WTC11 (cell line): ENCODE measurements around the gene ZC3H12C. TPM values are rescaled to one million over a fixed set of nuclear protein-coding genes. Genes with fewer than 3 reads are reported as not detected.
A peak's percentile ranks its signal among the peaks of the same experiment; 100 is the strongest.

Source experiments
- ATAC-seq: fragments of 200-7000 bp; cut with Tn5 transposase; 2 replicates; pipeline ENCODE4 v1.10.0; 2021; ENCODE audit warnings: mild to moderate bottlenecking, moderate library complexity
- CTCF ChIA-PET: fragments of 300-600 bp; sonication (Branson Sonifier 250); formaldehyde crosslinking; loops from one replicate; lab custom pipeline; 2021; ENCODE audit warnings: antibody characterized with exemption; lab: Charles Lee
- POLR2A ChIA-PET: fragments of 350-600 bp; sonication (Branson Sonifier 250); formaldehyde crosslinking; loops from one replicate; lab custom pipeline; 2021; ENCODE audit warnings: antibody characterized with exemption; lab: Charles Lee
- DNase-seq: peaks from one replicate; pipeline ENCODE4 v3.0.0; 2021; ENCODE audit warnings: low spot score
- H3K27ac Mint-ChIP-seq: 2 replicates; pipeline ENCODE4 v1.8.0; 2021; ENCODE audit warnings: mixed read lengths
- H3K27me3 Mint-ChIP-seq: 2 replicates; pipeline ENCODE4 v1.8.0; 2021; ENCODE audit warnings: low read depth, mild to moderate bottlenecking, moderate library complexity, mixed read lengths
- H3K36me3 Mint-ChIP-seq: 2 replicates; pipeline ENCODE4 v1.8.0; 2021; ENCODE audit warnings: mixed read lengths
- H3K4me1 Mint-ChIP-seq: 2 replicates; pipeline ENCODE4 v1.8.0; 2022; ENCODE audit warnings: mixed read lengths
- H3K4me3 Mint-ChIP-seq: 2 replicates; pipeline ENCODE4 v1.8.0; 2021; ENCODE audit warnings: mild to moderate bottlenecking, moderate library complexity, mixed read lengths
- H3K9me3 Mint-ChIP-seq: 2 replicates; pipeline ENCODE4 v1.8.0; 2021; ENCODE audit warnings: mixed read lengths
- AR ChIP-seq: fragments of 250-450 bp; sonication (Bioruptor Pico); IDR thresholded peaks from 2 replicates; pipeline ENCODE4 v1.9.0; 2021; ENCODE audit warnings: mild to moderate bottlenecking
- ATF6 ChIP-seq: sonication (generic); formaldehyde crosslinking; IDR thresholded peaks from 2 replicates; pipeline ENCODE4 v1.8.1; 2023; ENCODE audit warnings: mild to moderate bottlenecking, missing genetic modification reagents
- CREB1 ChIP-seq: sonication (generic); formaldehyde crosslinking; IDR thresholded peaks from 2 replicates; pipeline ENCODE4 v1.8.0; 2023; ENCODE audit warnings: mild to moderate bottlenecking, missing genetic modification reagents
- ESRRA ChIP-seq: sonication (generic); formaldehyde crosslinking; IDR thresholded peaks from 2 replicates; pipeline ENCODE4 v1.8.1; 2022; ENCODE audit warnings: mild to moderate bottlenecking, missing genetic modification reagents, borderline replicate concordance
- FOXP1 ChIP-seq: sonication (generic); formaldehyde crosslinking; IDR thresholded peaks from 2 replicates; pipeline ENCODE4 v1.8.0; 2022; ENCODE audit warnings: missing genetic modification reagents, mild to moderate bottlenecking, moderate library complexity, borderline replicate concordance
- GTF2I ChIP-seq: fragments of 250-450 bp; sonication (Bioruptor Pico); conservative IDR thresholded peaks from 2 replicates; pipeline ENCODE4 v1.4.0; 2021; ENCODE audit warnings: mild to moderate bottlenecking
- IRF1 ChIP-seq: sonication (generic); formaldehyde crosslinking; IDR thresholded peaks from 2 replicates; pipeline ENCODE4 v1.8.0; 2023; ENCODE audit warnings: missing genetic modification reagents
- MLX ChIP-seq: sonication (generic); formaldehyde crosslinking; IDR thresholded peaks from 2 replicates; pipeline ENCODE4 v1.8.1; 2023; ENCODE audit warnings: mild to moderate bottlenecking, missing genetic modification reagents, moderate library complexity
- NFATC4 ChIP-seq: fragments of 250-450 bp; sonication (Bioruptor Pico); IDR thresholded peaks from 2 replicates; pipeline ENCODE4 v1.9.0; 2021; ENCODE audit warnings: mild to moderate bottlenecking
- NR3C1 ChIP-seq: sonication (generic); formaldehyde crosslinking; conservative IDR thresholded peaks from 2 replicates; pipeline ENCODE4 v1.8.1; 2023; ENCODE audit warnings: low read depth, mild to moderate bottlenecking, missing genetic modification reagents
- PRDM15 ChIP-seq: sonication (generic); formaldehyde crosslinking; IDR thresholded peaks from 2 replicates; pipeline ENCODE4 v1.8.0; 2022; ENCODE audit warnings: missing genetic modification reagents
- PREB ChIP-seq: sonication (generic); formaldehyde crosslinking; IDR thresholded peaks from 2 replicates; pipeline ENCODE4 v1.8.1; 2022; ENCODE audit warnings: mild to moderate bottlenecking, missing genetic modification reagents, moderate library complexity, borderline replicate concordance
- SMAD4 ChIP-seq: sonication (generic); formaldehyde crosslinking; IDR thresholded peaks from 2 replicates; pipeline ENCODE4 v1.8.0; 2022; ENCODE audit warnings: mild to moderate bottlenecking, missing genetic modification reagents
- TCF7 ChIP-seq: sonication (generic); formaldehyde crosslinking; IDR thresholded peaks from 2 replicates; pipeline ENCODE4 v1.8.0; 2022; ENCODE audit warnings: mild to moderate bottlenecking, low read depth, missing genetic modification reagents, moderate library complexity
- TEAD4 ChIP-seq: sonication (generic); formaldehyde crosslinking; IDR thresholded peaks from 2 replicates; pipeline ENCODE4 v1.8.0; 2022; ENCODE audit warnings: mild to moderate bottlenecking, missing genetic modification reagents
- TP53 ChIP-seq: sonication (generic); formaldehyde crosslinking; IDR thresholded peaks from 2 replicates; pipeline ENCODE4 v1.8.1; 2023; ENCODE audit warnings: mild to moderate bottlenecking, missing genetic modification reagents
- ZBTB21 ChIP-seq: sonication (generic); formaldehyde crosslinking; IDR thresholded peaks from 2 replicates; pipeline ENCODE4 v1.8.1; 2023; ENCODE audit warnings: mild to moderate bottlenecking, missing genetic modification reagents, borderline replicate concordance
- ZNF121 ChIP-seq: sonication (generic); formaldehyde crosslinking; IDR thresholded peaks from 2 replicates; pipeline ENCODE4 v1.8.0; 2023; ENCODE audit warnings: missing genetic modification reagents
- ZNF138 ChIP-seq: sonication (generic); formaldehyde crosslinking; conservative IDR thresholded peaks from 2 replicates; pipeline ENCODE4 v1.8.1; 2022; ENCODE audit warnings: mild to moderate bottlenecking, moderate library complexity, missing genetic modification reagents
- ZNF263 ChIP-seq: sonication (generic); formaldehyde crosslinking; IDR thresholded peaks from 2 replicates; pipeline ENCODE4 v1.8.1; 2022; ENCODE audit warnings: low read depth, mild to moderate bottlenecking, moderate library complexity, missing genetic modification reagents
- ZNF416 ChIP-seq: fragments of 250-450 bp; sonication (Bioruptor Pico); IDR thresholded peaks from 2 replicates; pipeline ENCODE4 v1.9.0; 2021; ENCODE audit warnings: mild to moderate bottlenecking, inconsistent platforms
- ZNF423 ChIP-seq: fragments of 250-450 bp; sonication (Bioruptor Pico); IDR thresholded peaks from 2 replicates; pipeline ENCODE4 v2.1.2; 2022; ENCODE audit warnings: mild to moderate bottlenecking, moderate library complexity
- ZNF671 ChIP-seq: fragments of 250-450 bp; sonication (Bioruptor Pico); IDR thresholded peaks from 2 replicates; pipeline ENCODE4 v1.8.0; 2021; ENCODE audit warnings: mild to moderate bottlenecking
- total RNA-seq: library from RNA; stranded (reverse); gene quantifications from 3 replicates; pipeline ENCODE4 v1.2.3, GENCODE V29; 2021

Gene ZC3H12C
- total RNA-seq, 1 experiment from 2014 or later: 2.4 TPM

- no peak for TF ChIP-seq PRDM15 (CRISPR knock-in tag)
- no peak for TF ChIP-seq IRF1 (CRISPR knock-in tag)
- TF ChIP-seq PREB (CRISPR knock-in tag): no peak
- TF ChIP-seq AR (CRISPR knock-in tag): no peak
- TF ChIP-seq TEAD4 (CRISPR knock-in tag): no peak
- TF ChIP-seq ZNF138 (CRISPR knock-in tag): no peak
- TF ChIP-seq ZBTB21: no peak
Measured at GRCh38 chr11:110124605-110125004, 31.4 kb downstream of the ZC3H12C start (continued).

- CTCF ChIA-PET: interaction anchor here (0.7 kb wide), 1 partner anchor 47 kb away, joined by 3 read pairs; no protein-coding TSS in a partner anchor
- H3K4me3 Mint-ChIP-seq: no peak overlapping the region
- no peak for TF ChIP-seq ZBTB21
- TF ChIP-seq NFATC4 (CRISPR knock-in tag): no peak
- TF ChIP-seq ZNF121 (CRISPR knock-in tag): peak; percentile 74
- TF ChIP-seq, all 79 proteins: peak for 1
- peaks cover 42% of the 10 kb centered on the region for H3K4me1 Mint-ChIP-seq
- H3K27me3 Mint-ChIP-seq: no peaks in the 10 kb centered on the region
- no peaks in the 10 kb centered on the region for H3K9me3 Mint-ChIP-seq
- DNase-seq (no peak), ATAC-seq (no peak)
- H3K36me3 Mint-ChIP-seq: no peaks in the 10 kb centered on the region; the same call in 1 of the 2 replicates
- 0 out of 2 replicates have a peak overlapping the region, but pooled peaks have one; percentile 32 for H3K27ac Mint-ChIP-seq
- POLR2A ChIA-PET: no interaction called here
Measured at GRCh38 chr11:110125632-110126031, 32.4 kb downstream of the ZC3H12C start.

GRCh38 chr11:110126936-110127335 lies 33.7 kb downstream of the ZC3H12C start:
- ChIA-PET CTCF (no interaction called here), POLR2A (no interaction called here)
- no peak for ATAC-seq
- Mint-ChIP-seq H3K36me3 (no peaks in the 10 kb centered on the region; the same call in 1 of the 2 replicates), H3K27ac (no peak overlapping the region), H3K9me3 (no peaks in the 10 kb centered on the region), H3K27me3 (no peaks in the 10 kb centered on the region), H3K4me1 (peaks cover 51% of the 10 kb centered on the region), H3K4me3 (no peak overlapping the region)
- DNase-seq: no peak
- no peak for TF ChIP-seq MLX (CRISPR knock-in tag)
- TF ChIP-seq CREB1: no peak
- no peak for TF ChIP-seq GTF2I
- TF ChIP-seq IRF1 (CRISPR knock-in tag): no peak
- TF ChIP-seq ESRRA: no peak
- TF ChIP-seq ZNF671 (CRISPR knock-in tag): no peak
- TF ChIP-seq ZNF138 (CRISPR knock-in tag): no peak
- no peak for TF ChIP-seq TCF7 (CRISPR knock-in tag)
- no peak for TF ChIP-seq ATF6 (CRISPR knock-in tag)
- no peak for TF ChIP-seq TP53
- TF ChIP-seq FOXP1 (CRISPR knock-in tag): no peak
- no peak for TF ChIP-seq ZNF416 (CRISPR knock-in tag)
- TF ChIP-seq ZNF263 (CRISPR knock-in tag): no peak
- TF ChIP-seq SMAD4: no peak
- TF ChIP-seq ZNF423: no peak
- TF ChIP-seq NR3C1: no peak
